ENCODE results near the gene RELB. TPM values are rescaled to one million over a fixed set of nuclear protein-coding genes. Genes with fewer than 3 reads are reported as not detected.

The RELB gene
- total RNA-seq, 1 donor from 2014 or later, result 18.7 TPM

DNA sequence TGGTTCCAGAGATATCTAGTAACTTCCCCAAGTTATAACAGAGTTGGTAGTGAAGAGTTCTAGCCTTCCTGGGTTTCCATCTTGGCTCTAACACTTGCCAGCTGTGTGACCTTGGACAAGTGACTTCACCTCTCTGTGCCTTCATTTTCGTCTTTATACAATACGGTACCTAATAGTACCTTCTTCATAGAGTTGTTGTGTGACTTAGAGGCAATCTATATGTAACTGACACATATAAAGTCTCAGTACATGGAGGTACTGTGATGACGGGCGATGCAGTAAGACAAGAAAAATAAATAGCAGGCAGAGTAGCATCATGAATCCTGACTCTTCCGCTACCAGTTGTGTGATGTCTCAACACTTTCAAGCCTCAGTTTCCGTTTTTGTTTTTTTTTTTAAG lies 29.6 kb downstream of the RELB start:
- Mint-ChIP-seq H3K9me3 (no peaks in the 10 kb centered on the region), H3K27ac (no peak overlapping the region), H3K4me1 (no peaks in the 10 kb centered on the region), H3K27me3 (ENCODE audit: low read depth) (no peaks in the 10 kb centered on the region), H3K4me3 (no peak overlapping the region), H3K36me3 (peaks cover 27% of the 10 kb centered on the region)
- TF ChIP-seq, protein P1, sequence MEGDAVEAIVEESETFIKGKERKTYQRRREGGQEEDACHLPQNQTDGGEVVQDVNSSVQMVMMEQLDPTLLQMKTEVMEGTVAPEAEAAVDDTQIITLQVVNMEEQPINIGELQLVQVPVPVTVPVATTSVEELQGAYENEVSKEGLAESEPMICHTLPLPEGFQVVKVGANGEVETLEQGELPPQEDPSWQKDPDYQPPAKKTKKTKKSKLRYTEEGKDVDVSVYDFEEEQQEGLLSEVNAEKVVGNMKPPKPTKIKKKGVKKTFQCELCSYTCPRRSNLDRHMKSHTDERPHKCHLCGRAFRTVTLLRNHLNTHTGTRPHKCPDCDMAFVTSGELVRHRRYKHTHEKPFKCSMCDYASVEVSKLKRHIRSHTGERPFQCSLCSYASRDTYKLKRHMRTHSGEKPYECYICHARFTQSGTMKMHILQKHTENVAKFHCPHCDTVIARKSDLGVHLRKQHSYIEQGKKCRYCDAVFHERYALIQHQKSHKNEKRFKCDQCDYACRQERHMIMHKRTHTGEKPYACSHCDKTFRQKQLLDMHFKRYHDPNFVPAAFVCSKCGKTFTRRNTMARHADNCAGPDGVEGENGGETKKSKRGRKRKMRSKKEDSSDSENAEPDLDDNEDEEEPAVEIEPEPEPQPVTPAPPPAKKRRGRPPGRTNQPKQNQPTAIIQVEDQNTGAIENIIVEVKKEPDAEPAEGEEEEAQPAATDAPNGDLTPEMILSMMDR (IDR thresholded peaks at IDR 0.05; ENCODE audit: unreplicated experiment), result no peak
- no peak for DNase-seq (ENCODE audit: low spot score in 2 of 2, unreplicated experiment in 2 of 2)

DNA sequence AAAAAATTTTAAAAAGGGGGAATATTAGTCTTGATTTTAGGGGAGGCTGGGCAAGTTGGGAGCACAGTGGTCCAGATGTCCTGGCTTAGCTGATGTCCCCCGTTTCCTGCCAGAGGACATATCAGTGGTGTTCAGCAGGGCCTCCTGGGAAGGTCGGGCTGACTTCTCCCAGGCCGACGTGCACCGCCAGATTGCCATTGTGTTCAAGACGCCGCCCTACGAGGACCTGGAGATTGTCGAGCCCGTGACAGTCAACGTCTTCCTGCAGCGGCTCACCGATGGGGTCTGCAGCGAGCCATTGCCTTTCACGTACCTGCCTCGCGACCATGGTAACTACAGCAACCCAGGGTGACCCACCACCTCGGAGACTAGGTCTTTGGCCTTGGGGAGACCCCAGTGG lies 31.2 kb downstream of the RELB start:
- Mint-ChIP-seq H3K27me3 (ENCODE audit: low read depth) (no peaks in the 10 kb centered on the region), H3K27ac (no peak overlapping the region), H3K9me3 (no peaks in the 10 kb centered on the region), H3K36me3 (peaks cover 24% of the 10 kb centered on the region), H3K4me1 (no peaks in the 10 kb centered on the region), H3K4me3 (no peak overlapping the region)
- DNase-seq (ENCODE audit: low spot score in 2 of 2, unreplicated experiment in 2 of 2), result no peak
- TF ChIP-seq, protein P1 (IDR thresholded peaks at IDR 0.05; ENCODE audit: unreplicated experiment), result no peak

DNA sequence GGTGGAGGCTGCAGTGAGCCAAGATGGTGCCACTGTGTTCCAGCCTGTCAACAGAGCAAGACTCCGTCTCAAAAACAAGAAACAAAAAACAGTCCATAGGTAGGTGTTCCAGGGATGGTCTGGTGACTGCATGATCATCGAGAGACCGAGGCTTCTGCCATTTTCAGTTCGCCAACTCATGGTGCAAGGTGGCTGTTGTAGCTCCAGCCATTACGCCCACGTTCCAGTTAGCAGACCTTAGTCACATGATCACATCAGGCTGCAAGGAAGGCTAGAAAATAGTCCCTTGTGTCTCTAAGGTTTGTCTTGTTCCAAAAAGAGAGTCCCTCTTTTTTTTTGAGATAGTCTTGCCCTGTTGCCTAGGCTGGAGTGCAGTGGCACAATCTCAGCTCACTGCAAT lies 34.5 kb downstream of the RELB start:
- H3K4me3 Mint-ChIP-seq, result no peak overlapping the region
- H3K4me1 Mint-ChIP-seq, result peaks cover 12% of the 10 kb centered on the region
- no peaks in the 10 kb centered on the region for H3K9me3 Mint-ChIP-seq
- DNase-seq (ENCODE audit: low spot score in 2 of 2, unreplicated experiment in 2 of 2), result no peak
- H3K36me3 Mint-ChIP-seq, result peaks cover 20% of the 10 kb centered on the region
- TF ChIP-seq, protein P1 (IDR thresholded peaks at IDR 0.05; ENCODE audit: unreplicated experiment), result no peak
- H3K27ac Mint-ChIP-seq, result no peak overlapping the region
- no peaks in the 10 kb centered on the region for H3K27me3 Mint-ChIP-seq (ENCODE audit: low read depth)

DNA sequence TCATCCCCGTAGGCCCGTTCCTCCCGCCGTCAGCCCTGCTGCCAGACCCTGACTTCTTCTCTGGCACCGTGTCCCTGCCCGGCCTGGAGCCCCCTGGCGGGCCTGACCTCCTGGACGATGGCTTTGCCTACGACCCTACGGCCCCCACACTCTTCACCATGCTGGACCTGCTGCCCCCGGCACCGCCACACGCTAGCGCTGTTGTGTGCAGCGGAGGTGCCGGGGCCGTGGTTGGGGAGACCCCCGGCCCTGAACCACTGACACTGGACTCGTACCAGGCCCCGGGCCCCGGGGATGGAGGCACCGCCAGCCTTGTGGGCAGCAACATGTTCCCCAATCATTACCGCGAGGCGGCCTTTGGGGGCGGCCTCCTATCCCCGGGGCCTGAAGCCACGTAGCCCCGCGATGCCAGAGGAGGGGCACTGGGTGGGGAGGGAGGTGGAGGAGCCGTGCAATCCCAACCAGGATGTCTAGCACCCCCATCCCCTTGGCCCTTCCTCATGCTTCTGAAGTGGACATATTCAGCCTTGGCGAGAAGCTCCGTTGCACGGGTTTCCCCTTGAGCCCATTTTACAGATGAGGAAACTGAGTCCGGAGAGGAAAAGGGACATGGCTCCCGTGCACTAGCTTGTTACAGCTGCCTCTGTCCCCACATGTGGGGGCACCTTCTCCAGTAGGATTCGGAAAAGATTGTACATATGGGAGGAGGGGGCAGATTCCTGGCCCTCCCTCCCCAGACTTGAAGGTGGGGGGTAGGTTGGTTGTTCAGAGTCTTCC lies 36.3 kb downstream of the RELB start:
- peak overlapping the region; percentile 50 for H3K4me3 Mint-ChIP-seq
- no peak overlapping the region for H3K27ac Mint-ChIP-seq
- H3K36me3 Mint-ChIP-seq, result peaks cover 22% of the 10 kb centered on the region
- no peak for DNase-seq (ENCODE audit: low spot score in 2 of 2, unreplicated experiment in 2 of 2)
- no peaks in the 10 kb centered on the region for H3K9me3 Mint-ChIP-seq
- H3K27me3 Mint-ChIP-seq (ENCODE audit: low read depth), result no peaks in the 10 kb centered on the region
- H3K4me1 Mint-ChIP-seq, result peaks cover 20% of the 10 kb centered on the region
- TF ChIP-seq, protein P1 (IDR thresholded peaks at IDR 0.05; ENCODE audit: unreplicated experiment), result no peak

DNA sequence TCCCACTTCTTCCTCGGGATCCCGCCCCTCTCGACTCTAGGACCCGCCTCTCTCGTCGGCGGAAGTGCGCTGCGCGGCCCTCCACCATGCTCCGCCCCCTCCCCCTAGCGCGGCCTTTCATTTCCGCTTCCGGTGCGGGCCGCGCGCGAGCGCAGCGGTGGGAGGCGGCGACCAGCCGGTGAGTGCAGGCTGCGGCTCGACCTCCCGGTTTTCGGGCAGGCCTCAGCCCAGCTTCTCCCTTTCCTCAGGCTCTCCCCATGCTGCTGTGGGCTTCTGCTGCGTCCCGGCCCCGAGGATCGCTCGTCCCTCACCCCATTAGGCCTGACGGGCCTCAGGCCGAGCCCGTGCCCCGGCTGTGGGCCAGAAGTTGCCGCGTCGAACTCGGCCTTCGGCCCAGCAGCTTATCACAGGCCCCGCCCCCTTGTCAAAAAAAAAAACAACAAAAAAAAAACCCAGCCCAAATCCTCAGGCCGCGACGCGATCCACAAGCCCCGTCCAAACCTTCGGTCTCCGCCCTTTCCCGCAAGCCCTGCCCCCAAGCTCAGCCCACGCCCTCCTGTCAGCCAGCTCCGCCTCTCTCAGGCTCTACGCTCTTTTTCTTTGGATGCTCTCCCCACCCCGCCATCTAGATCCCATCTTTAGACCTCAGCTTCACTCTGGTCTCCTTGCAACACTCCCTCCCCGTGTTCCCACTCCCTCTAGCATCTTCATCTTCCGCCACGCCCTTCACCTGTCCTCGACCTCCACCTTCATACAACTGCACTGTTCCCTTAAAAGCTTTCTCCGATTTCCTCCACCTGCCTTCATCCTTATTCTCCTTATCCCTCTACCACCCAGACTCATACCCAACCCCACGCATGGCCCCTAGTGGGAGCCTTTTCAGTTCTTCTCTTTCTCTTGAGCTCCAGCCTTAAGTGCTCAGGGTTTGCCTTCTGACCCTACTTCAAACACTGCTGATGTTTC lies 37.9 kb downstream of the RELB start, which contains the start of gene CLASRP:
TSS of gene CLASRP (plus strand) at position 115 of the 963 bp plus-strand sequence. CDS start 1,168 bp downstream, outside the sequence.
- Mint-ChIP-seq H3K27ac (peak within 1 kb of the TSS; percentile 95), H3K4me3 (peak within 1 kb of the TSS; percentile 88), H3K9me3 (no peaks in the 10 kb centered on the region), H3K4me1 (peaks cover 20% of the 10 kb centered on the region), H3K36me3 (peaks cover 16% of the 10 kb centered on the region), H3K27me3 (ENCODE audit: low read depth) (no peaks in the 10 kb centered on the region)
- TF ChIP-seq, protein P1 (IDR thresholded peaks at IDR 0.05; ENCODE audit: unreplicated experiment), result no peak
- peak; percentile 87 to 90 for DNase-seq (ENCODE audit: low spot score in 2 of 2, unreplicated experiment in 2 of 2)

Data from mesothelial cell of epicardium (in vitro differentiated cells).